HG03196 (cell line): ENCODE data around the gene GNB5.

Source experiments
- ATAC-seq: cut with Tn5 transposase; IDR thresholded peaks from one replicate; pipeline ENCODE4 v1.9.1; 2021; ENCODE audit not compliant: unreplicated experiment

The GNB5 gene

DNA sequence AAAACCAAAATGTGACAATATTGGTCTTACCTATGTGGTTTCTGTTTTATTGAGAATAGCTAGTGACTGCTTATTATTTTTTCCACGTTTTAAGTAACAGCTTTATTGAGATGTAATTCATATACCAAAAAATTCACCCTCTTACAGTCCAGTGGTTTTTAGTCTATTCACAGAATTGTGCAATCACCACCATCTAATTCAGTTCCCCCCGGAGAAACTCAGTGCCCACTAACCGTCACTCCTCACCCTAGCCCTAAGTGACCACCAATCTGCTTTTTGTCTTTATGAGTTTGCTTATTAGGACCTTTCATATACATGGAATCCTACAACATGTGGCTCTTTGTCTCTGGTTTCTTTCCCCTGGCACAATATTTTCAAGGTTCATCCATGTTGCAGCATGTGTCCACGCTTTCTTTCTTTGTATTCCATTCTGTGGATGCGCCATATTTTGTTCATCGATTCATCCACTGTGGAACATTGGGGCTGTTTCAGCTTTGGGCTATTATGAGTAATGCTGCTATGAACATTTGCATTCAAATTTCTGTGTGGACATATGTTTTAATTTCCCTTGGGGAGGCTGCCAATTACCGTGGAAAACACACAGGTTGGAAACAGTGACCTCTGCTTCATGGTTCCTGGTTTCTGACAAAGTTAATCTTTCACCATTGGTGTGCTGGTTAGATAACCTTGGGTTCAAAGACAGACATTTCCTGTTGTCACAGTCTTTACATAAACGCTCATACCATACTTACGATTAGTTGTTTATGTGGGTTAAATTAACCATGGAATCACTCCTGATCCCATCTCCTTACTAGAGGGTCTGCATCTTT, 75.4 kb downstream of the GNB5 start:
- ATAC-seq = no peak

DNA sequence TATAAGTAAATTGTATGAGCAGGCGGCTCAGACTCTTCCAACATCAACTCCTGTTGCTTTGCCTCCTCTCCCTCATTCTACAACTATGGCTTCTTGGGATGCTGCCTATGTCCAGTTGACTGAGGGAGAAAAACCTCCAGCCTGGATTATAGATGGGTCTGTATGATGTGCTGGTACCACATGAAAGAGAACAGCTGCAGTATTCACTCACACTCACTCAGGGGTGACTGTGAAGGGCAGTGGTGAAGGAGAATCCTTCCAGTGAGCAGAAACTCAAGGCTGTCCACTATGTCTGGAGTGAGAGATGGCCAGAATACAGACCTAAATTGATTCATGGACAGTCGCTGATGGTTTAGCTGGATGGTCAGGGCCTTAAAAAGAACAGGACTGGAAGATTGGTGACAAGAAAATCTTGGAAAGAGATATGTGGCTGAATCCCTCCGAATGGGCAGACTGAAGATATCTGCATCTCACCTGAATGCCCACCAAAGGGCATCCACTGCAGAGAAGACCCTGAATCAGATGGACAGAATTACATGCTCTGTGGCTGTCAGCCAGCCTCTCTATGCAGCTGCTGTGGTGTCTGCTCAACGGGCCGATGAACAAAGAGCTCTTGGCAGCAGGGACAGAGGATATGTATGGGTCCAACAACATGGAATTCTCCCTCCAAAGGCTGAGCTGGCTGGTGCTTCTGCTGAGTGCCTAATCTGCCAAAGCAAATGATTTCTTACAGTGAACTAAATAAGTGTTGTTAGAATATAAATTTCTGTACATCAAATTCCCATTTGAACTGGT, 76.7 kb downstream of the GNB5 start:
- ATAC-seq = no peak

GRCh38 chr15:52113708-52114107, 77.5 kb downstream of the GNB5 start:
- ATAC-seq = no peak

DNA sequence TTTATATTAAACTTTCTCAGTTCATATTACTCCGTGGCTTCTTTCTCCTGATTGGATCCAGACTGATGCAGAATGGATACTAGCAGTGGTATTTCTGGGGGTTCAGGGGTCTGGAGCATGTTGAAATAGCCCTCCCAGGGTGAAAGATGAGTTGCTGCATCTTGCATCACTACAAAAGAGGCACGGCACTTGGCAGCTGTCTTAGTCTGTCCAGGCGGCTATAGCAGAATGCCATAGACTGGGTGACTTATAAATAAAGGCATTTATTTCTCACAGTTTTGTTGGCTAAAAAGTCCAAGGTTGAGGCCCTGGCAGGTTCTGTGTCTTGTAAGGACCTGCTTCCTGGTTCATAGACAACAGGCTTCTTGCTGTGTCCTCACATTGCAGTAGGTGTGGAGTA, 78.0 kb downstream of the GNB5 start:
- no peak for ATAC-seq

DNA sequence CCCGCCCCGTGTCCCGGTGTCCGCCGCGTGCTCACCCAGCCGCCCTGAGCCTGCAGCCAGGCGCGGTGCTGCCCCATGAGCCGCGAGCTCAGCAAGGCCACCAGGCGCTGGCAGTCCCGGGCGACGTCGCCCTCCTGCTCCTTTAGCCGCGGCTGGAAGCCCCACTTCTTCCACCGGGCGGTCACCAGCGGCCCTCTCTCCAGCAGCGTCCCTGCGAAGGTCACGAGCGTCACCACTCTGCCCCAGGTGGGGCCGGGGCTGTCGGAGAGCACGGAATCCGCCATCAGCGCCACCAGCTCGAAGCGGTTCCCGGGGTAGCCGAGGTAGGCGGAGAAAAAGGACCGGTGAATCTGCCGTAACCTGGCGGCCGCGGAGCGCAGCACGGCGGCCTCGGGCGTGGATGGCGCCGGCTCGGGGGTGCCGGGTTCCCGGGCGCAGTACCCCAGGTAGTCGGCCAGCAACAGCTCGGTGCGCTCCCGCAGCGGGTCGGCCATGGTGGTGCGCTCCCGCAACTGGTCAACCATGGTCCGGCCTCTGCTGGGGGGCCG, 78.9 kb downstream of the GNB5 start:
- no peak for ATAC-seq

DNA sequence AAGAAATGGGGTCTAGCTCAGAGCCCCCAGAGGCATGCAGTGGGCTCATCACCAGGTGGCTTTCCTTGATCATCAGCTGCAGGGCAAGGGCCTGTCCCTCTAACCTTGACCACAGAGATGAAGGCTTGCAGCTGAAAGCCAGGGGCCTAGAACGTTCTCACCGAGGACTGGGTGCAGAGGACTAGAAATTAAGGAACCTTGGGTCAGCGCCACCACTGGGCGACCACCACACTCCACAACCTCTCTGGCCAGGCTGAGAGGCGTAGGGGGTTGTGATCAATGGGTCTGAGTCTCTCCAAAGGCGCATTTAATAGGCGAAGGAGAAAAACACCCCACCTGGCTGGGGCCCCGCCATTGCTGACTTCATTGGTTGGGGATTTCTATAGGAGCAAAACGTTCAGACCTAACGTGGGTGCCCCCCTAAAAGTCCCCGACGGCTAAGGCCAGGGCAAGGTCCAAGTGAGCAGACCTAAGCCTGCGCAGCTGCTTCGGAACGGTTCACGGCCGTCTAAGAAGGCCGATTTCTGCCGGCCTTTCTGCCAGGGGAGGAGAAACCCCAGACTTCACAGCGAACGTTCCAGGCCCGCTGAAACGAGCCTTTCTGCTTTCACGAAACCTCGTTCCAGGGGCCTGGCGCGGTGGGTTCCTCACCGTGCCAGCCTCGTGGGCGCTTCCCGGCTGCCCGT, 79.5 kb downstream of the GNB5 start:
- ATAC-seq = no peak

GRCh38 chr15:52109559-52110451, 81.4 kb downstream of the GNB5 start:
- ATAC-seq = peak; percentile 46

- ATAC-seq = no peak
Observed at GRCh38 chr15:52107238-52107637, 84.0 kb downstream of the GNB5 start.

- ATAC-seq = no peak
Observed at GRCh38 chr15:52106641-52107040, 84.6 kb downstream of the GNB5 start.

DNA sequence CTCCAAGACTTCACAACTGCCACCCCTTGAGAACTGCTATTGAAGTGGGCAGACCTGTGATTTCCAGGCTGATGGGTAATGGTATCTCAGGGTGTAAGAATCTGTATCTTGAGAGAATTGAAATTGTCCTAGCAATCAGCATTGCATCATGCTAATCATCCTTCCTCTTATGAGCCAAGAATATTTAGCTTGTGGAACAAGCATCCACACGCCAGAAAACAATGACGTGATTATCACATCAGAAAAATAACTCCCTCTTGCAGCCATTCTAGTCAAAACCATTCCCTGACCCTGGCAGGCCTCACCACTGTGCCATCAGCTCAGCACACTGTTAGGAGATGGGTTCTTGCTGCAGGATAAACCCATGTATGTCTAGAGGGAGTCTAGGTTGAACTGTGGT, 85.3 kb downstream of the GNB5 start:
- no peak for ATAC-seq

- no peak for ATAC-seq
Observed at GRCh38 chr15:52104532-52105004, 86.6 kb downstream of the GNB5 start.

- ATAC-seq = peak; percentile 73
Observed at GRCh38 chr15:52103217-52104207, 87.7 kb downstream of the GNB5 start.

DNA sequence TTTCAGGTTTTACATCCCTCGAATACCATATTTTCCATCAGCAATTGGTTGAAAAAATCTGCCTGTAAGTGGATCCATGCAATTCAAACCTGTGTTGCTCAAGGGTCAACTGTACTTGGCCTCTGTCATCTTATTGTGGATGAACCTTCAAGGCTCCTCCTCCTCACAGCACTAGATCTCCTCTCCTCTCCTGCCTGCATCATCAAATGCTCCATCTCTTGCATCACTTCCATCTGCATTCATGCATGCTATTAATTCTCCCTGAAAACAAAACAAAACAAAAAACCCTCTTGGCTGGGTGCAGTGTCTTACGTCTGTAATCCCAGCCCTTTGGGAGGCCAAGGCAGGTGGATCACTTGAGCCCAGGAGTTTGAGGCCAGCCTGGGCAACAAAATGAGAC, 88.7 kb downstream of the GNB5 start:
- no peak for ATAC-seq

DNA sequence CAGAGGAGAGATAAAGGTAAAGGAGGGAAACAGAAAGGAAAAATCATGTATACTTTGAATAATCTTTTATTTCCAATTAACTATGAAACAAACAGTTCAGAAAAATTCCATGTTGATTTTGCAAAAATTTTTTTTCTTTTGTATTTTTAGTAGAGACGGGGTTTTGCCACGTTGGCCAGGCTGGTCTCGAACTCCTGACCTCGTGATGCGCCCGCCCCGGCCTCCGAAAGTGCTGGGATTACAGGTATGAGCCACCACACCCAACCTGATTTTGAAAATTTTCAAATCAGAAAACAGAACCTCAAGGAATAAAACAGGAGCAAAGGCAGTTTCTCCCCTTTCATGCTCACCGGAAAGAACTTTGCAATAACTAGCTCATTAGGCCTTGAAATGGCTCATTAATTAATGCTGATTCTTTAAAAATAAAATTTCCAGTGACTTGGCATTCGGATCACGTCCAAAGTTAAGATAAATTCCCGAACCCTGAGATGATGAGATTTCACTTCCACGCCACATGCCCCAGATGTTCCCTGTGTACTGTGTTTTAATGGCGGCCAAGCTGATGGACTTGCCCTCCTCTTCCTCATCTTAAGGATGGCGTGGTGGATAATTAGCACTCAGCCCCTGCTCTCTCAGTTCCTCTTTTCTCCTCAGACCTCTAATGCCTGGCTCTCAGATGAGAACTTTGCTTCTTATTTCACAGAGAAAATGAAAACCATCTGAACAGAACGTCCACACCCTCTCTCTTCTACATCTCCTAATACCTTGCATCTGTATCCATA, 89.5 kb downstream of the GNB5 start:
- ATAC-seq = no peak

DNA sequence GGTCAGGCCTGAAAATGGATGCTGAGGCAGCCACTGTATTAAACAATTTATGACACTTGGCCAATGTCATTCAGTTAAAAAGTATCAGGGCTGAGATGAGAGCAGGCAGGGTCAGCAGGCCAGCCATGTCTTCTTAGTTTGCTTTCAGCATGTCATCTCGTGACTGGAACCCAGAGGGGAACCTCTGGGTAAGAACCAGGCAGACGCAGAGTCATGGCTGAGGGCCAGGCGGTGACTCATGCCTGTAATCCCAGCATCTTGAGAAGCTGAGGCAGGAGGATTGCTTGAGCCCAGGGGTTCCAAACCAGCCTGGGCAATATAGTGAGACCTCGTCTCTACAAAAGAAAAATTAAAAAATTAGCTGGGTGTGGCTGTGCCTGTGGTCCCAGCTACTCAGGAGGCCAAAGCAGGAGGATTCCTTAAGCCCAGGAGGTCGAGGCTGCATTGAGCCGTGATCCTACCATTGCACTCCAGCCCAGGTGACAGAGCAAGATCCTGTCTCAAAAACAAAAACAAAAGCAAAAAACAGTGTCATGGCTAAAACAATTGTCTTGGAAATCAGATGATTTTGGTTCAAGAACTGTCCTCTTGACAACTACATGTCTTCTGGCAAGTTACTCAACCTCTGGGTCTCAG, 90.3 kb downstream of the GNB5 start:
- no peak for ATAC-seq

- no peak for ATAC-seq
Observed at GRCh38 chr15:52099651-52100272, 91.4 kb downstream of the GNB5 start.

DNA sequence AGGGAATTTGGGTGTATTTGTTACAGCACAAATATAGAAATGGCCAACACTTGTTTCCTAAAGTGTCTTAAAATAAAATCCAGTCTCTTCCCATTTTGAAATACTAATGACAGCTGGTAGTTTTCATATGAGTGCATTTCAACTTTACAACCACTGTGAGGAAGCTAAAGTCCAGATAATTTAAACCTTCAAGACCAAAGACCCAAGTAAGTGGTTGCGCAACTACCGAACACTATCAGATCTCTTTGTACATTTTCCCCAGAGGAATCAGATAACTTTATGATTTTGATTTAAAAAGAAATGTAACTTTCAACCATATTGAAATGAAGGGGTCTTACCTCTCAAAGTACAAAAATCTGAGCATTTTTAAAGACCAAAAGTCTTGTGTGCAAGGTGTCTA, 92.9 kb downstream of the GNB5 start:
- ATAC-seq = no peak
